Right kidney (tissue), 9 donors: ENCODE data around the gene PARP6.

ENCODE experiments used
- DNase-seq: peaks from one replicate; pipeline ENCODE4 v3.0.0-alpha.2; 2016
- long read RNA-seq, 8 donors: transcript quantifications; one replicate each; lab custom pipeline, GENCODE V29; 2026

Gene PARP6, protein sequence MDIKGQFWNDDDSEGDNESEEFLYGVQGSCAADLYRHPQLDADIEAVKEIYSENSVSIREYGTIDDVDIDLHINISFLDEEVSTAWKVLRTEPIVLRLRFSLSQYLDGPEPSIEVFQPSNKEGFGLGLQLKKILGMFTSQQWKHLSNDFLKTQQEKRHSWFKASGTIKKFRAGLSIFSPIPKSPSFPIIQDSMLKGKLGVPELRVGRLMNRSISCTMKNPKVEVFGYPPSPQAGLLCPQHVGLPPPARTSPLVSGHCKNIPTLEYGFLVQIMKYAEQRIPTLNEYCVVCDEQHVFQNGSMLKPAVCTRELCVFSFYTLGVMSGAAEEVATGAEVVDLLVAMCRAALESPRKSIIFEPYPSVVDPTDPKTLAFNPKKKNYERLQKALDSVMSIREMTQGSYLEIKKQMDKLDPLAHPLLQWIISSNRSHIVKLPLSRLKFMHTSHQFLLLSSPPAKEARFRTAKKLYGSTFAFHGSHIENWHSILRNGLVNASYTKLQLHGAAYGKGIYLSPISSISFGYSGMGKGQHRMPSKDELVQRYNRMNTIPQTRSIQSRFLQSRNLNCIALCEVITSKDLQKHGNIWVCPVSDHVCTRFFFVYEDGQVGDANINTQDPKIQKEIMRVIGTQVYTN
- long read RNA-seq, donor 1, transcript PARP6-211 (4 exons, 3,657 nt), result major isoform, 6 of 6 reads
- long read RNA-seq, donor 1, partial matches to known transcripts, result 0 of 6 reads
- long read RNA-seq, donor 1, other reads (novel, unspliced or antisense), result 0 of 6 reads
- long read RNA-seq, donor 2, partial matches to known transcripts, result 0 of 1 reads
- long read RNA-seq, donor 2, other reads (novel, unspliced or antisense), result 0 of 1 reads
- long read RNA-seq, donor 3, partial matches to known transcripts, result 5 of 8 reads
- long read RNA-seq, donor 3, other reads (novel, unspliced or antisense), result 0 of 8 reads
- long read RNA-seq, donor 4, transcript PARP6-211 (4 exons, 3,657 nt), result major isoform, 10 of 10 reads
- long read RNA-seq, donor 4, partial matches to known transcripts, result 0 of 10 reads
- long read RNA-seq, donor 4, other reads (novel, unspliced or antisense), result 0 of 10 reads
- long read RNA-seq, donor 5, partial matches to known transcripts, result 0 of 3 reads
- long read RNA-seq, donor 5, other reads (novel, unspliced or antisense), result 0 of 3 reads
- long read RNA-seq, donor 6, partial matches to known transcripts, result 0 of 3 reads
- long read RNA-seq, donor 6, other reads (novel, unspliced or antisense), result 0 of 3 reads
- long read RNA-seq, donor 7, result 0 reads
- long read RNA-seq, donor 8, partial matches to known transcripts, result 0 of 3 reads
- long read RNA-seq, donor 8, other reads (novel, unspliced or antisense), result 0 of 3 reads

DNA sequence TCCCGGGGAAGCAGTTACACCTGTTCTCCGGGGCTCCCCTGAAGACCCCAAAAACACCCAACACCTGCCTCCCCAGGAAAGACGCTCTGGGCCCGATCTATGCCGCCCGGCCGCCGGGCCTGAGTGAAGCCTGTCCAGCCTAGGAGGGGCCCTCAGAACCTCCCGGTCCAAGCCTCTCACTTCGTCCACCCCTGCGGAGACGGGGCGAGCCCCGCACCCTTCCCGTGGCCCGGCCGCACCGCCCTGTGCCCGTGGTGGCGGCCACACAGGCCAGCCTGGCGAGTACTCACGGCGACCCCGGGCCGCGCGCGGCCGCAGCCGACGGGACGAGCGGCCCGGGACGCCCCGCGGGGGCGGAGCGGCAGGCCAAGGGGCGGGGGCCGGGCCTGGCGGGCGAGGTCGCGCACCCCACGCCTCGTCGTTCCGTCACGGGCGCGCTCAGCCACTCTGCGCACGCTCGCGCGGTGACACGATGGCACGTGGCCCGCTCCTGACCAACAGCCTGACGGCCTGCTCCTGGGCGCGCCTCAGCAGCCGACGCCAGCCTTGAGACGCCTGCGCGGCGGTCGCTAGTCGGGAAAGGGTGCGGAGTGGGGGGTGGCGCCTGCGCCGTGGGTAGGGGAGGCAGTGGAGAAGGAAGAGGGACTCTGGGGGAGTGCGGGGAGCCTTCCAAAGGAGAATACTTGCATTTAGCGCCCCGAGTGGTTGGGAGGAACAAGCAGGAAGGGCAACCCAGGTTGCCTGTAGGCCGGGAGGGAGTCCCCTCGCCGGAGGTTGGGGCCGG lies at the start of gene PARP6:
Gene PARP6 (minus strand): TSS at position 342 of the 784 bp plus-strand sequence. CDS start 5,077 bp downstream, outside the sequence.
- peak; percentile 82 for DNase-seq

DNA sequence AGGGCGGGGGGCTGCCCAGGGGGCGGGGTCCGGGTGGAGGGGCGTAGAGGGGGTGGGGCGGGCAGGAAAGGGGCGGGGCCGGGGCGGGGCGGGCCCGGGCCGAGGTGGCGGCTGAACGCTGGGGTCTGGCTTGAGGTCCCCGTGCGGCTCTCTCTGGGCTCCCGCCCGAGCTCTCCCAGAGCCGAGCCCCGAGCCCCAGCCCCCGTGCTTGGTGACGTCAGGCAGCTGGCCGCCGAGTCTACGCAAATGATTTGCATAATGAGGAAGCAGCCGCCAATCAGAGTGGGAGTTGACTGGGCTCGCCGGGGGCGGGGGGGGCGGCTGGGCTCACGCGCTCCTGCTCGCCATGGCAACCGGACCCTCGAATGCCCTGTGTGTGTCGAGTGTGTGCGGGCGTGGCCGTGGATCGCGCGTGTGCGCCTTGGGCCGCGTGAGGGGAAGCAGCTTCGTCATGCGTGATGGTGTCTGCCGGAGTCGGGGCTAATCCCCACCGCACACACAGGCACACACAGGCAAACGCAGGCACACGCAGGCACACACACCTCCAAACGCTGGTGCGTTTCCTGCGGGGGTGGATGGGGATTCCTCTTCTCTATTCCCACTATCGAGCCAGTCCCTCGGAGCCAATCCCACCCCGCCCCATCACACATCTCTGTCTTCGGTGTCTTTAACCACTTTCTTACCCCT lies 47.8 kb upstream of the PARP6 start, which contains the start of gene CELF6:
Gene CELF6 (minus strand): TSS at position 173 of the 687 bp plus-strand sequence. CDS start 283 bp downstream, outside the sequence.
- DNase-seq, result peak; percentile 80

DNA sequence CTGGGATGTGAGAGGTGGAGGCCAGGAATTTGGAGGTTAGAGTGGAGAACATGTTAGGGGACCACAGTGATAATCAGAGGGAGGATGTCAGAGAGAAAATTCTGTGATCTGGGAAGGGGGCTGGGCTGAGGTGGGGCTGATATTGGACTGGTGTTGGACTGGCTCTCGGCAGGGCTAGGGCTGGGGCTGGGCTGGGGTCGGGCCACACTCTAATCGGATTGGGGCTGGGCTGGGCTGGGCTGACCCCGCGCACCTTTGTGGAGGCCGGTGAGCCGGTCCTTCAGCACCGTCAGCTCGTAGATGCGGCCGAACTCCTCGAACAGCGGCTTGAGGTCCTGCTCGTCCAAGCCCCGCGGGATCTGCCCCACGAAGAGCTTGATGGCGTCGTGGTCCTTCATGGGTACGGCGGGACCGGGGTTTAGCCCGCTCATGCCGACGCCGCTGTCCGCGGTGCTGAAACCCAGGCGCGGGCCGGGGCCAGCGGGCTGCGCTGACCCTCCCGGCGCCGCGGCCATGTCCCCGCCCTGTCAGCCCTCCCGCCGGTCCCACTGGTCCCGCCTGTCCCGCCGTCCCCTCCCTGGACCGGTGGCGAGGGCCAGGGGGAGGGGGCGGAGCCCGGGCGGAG lies 47.1 kb upstream of the PARP6 start:
- DNase-seq, result peak; percentile 67

DNA sequence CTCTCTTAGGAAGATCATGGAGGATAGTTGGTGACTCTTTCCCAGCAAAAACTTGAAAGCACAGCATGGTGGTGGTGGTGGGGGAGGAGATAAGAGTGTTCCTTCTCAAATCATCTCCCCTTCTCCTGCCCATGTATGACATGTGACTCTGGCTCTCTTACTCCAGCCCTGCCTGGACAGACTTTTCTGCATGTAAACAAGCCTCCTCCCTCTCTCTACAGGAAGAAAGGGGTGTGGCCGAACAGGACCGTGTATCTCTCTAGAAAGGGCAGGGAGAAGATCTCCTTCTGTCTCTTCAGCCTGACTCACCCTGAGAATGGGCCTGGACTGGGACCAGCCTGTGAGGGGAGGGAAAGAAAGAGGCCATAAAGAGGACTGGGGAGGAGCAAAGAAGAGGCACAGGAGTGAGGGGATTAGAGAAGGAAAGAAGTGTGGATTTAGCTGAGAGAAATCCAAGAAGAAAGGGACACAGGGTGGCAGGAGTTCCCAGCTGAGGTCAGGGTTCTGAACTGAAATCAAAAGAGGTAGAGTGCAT lies 46.1 kb upstream of the PARP6 start:
- DNase-seq, result no peak

DNA sequence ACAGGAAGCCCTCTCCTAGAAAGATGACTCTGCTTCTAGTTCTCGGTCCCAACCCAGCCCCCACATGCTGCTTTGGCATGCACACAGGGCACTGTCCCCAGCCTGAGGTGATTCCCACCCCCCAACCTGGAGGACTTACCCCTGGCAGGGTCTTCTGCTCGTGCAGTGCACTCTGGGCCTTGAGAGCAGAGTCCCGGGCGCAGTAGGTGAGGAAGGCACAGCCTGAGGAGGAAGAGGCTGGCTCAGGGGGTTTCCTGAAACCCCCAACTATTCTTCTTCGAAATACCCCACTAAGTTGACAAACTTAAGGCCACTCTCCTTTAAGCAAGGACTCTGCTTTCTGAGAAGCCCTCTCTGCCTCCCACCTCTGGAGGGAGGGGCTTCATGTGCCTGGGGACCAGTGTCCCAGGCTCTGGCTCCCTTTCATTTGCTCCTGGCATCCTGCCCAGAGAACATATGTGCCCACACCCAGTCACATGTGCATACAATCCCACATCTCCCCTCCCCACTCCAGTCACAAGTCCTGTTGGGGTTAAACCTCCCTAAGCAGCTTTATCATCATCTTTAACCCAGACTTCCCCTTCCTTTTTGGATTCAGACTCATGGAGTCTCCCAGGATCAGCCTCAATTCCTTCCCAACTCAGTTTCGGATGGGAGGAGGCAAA lies 43.5 kb upstream of the PARP6 start:
- DNase-seq, result no peak

DNA sequence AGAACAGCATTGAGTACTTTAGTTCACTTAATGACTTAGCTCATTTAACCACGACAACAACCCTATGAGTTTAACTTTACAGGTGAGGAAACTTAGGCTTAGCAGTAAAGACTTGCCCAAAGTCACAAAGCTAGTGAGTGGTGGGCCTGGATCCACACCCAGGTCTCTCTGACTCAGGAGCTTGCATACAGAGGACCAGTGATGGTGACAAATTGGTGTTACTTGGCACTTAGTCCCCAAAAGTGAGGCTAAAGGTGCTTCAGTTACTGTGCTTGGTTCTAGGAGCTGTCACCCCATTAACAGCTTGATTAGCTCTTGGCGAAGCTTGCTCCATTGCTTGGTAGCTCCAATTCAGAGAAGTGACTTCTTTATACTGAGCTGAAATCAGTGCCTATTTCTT lies 41.5 kb upstream of the PARP6 start:
- no peak for DNase-seq

DNA sequence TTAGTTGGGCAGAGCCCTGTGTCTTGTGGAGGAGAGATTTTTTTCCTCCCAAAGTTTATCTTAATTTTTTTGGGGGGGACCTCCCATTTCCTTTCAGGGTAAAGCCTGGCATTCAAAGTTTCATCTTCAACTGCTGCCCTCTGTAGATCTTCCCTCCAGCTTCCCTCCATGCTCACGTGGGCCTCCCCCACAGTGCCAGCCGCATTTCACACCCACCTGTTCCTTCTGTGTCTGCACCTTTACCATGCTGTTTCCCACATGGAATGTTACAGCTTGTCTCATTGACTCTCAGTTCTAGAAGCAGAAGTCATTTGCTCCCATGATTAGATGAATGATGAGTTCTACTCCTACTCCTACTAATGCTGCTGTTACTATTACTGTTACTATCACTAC lies 41.1 kb upstream of the PARP6 start:
- no peak for DNase-seq

DNA sequence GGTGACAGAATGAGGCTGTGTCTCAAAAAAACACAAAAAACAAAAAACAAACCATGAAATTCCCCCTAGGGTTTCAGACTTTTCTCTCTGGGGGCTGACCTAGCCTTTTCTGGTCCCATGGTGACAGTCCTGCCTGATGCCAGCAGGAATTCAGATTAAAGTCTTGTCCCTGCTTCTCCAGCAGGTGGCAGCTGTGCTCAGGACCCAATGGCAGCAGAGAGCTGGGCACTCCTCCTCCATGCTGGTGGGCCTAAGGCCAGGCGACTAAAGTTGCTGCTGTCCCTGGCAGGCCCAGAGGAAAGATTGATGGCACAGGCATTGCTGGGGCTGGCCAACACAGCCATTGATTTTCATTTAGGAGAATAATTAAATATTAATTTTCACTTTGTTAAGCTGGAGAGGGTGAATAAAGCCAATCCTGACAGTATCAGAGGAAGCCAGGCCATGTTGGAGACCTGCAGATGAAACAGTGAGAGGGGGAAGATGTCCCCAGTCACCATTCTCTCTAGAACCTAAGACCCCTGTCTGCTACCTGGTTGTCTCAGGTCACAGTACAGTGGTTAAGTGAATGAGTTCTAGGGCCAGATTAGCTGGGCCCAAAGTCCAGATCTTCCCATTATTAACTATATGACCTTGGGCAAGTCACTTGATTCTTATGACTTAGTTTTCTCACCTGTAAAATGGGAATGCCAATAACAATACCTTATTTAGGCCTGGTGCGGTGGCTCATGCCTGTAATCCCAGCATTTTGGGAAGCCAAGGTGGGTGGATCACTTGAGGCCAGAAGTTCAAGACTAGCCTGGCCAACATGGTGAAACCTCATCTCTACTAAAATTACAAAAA lies 40.5 kb upstream of the PARP6 start:
- DNase-seq, result peak; percentile 32

DNA sequence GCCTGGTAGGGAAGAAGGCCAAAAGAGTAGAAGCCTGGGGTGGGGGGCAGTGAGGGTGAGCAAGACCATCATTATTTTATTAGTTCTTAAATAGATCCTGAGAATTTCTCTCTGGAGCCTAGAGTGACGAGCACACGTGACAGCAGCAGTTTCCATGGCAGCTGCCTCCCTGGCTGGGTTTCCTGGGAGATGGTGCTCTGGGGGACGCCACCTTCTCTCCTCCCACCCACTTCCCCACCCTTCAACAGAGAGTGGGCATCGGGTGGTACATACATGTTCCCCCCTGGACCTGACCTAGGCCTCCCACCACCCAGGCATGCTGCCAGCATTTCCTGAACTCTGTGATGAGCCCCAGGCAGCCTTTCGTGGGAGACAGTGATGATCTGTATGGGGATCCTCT lies 34.7 kb upstream of the PARP6 start:
- no peak for DNase-seq

DNA sequence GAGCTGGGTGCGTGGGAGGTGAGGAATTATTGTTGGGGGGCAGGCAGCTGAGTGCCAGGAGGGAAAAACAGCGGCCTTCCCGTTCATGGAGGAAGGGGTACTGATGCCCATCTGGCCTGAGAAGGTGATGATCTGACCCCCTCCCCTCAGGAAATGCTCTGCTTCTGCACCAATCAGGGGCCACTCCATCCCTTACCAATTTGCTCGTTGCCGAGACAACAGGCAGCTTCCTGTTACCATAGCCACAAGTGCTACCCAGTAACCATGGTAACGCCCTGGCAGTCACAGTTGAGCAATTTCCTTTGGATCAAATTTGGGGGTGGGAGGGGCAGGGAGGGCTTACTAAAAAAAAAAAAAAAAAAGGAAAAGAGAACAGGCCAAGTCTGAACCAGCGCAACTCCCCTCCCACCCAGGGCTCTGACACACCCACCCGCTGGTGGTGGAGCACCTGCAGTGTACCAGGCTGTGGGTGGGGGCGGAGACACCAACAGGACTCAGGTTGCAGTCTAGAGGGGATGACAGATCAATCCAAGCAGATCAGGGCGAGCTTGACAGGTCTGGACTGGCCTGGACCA lies 33.9 kb upstream of the PARP6 start:
- DNase-seq, result no peak

DNA sequence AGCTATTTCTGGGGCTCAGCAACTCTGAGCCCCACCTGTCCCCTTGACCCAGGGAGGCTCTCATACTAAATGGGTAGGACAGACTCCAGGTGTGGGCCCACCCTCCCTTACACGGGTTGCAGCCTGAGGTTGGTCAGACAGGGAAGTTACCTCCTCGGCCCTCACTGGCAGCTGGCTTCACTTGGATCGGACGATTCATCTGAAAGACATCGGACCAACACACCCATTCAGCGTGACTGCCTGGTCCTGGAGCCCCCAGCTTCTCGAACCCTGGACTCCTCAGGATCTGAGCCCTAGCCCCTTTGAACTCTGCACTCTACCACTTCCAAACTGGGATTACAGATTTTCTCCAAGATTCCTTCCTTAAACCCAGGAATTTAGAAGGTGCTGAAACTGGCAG lies 32.2 kb upstream of the PARP6 start:
- no peak for DNase-seq

DNA sequence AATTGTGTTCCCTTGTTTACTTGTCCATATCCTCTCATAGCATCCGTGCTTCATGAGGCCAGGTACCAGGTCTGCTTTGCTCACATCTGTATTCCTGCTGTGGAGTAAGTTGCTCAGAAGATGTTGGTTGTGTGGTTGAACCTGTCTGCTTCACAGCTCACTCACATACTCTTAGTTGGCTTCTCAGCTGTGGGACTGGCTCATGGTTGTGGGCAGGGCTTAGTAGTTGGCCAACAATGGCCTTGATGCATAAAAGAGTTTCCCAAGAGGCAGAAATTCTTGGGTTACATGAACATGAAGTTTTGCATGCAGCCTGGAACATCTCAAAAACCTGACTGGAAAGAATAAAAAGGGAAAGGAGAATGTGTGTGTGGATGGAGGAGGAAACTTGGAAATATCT lies 30.6 kb upstream of the PARP6 start:
- no peak for DNase-seq

DNA sequence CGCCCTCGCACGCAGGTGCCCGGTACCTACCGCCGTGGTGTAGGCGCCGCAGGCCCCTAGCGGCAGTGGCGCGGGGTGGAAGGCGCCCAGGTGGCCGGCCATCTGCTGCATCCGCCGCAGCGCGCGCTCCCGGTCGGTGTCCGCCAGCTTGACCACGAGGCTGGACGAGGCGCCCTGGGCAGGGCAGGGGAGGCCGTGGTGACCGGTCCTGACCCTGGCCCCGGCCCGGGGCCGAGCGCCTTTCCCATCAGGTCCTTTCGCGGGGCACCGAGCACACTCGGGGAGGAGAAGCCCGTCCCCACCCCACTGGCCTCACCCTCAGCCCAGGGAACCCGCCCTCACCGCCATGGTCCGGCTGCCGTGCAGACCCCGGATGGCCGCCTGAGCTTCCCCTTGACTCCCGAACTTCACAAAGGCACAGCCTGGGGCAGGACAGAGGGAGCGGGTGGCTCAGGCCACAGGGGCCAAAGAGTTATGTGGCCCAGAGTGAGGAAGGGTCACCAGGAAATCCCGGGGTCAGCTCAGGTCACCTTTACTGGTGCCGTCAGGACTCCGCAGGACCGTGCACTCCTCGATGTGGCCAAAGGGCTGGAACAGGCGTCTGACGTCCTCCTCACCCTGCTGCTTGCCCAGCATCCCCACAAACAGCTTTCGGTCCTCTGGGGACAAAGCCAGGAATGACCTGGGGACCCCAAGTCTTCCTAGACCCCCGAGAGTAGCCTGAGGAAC lies 17.4 kb upstream of the PARP6 start:
- DNase-seq, result no peak

DNA sequence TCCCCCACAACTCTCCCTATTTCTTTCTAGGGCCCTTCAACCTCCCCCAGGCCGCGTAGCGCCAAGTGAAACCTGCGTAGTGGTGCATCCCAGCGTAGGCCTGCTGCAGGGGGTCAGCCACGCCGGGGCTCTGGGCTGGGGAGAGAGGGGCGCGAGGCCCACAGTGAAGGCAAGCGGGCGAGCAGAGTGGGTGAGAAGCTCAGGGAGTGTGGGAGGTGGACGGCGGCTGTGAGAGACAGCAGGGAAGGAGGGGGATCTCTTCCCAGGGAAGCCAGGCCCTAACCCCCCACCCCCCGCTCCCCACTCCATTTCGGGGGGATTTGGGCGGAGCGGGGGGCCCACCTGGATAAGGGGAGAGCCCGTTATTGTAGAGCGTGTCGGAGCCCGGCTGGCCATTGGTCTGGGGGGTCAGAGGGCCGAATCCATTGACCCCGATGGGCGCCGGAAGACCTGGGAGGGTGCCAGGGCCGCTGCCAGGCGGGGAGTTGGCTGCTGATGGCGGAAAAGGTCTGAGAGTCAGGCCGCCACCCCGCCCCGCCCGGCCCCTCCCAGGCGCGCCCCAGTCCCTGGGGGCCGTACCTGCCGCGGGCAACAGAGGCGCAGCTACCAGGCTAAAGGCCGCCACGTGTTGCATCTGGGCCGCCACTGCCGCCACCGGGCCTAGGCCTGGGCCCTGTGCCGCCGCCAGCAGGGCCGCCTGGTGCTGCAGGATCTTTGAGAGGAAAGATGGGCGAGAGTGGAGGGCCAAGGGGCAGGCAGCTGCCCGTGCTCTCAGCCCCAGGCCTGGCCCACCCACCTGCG lies 16.6 kb upstream of the PARP6 start:
- no peak for DNase-seq

DNA sequence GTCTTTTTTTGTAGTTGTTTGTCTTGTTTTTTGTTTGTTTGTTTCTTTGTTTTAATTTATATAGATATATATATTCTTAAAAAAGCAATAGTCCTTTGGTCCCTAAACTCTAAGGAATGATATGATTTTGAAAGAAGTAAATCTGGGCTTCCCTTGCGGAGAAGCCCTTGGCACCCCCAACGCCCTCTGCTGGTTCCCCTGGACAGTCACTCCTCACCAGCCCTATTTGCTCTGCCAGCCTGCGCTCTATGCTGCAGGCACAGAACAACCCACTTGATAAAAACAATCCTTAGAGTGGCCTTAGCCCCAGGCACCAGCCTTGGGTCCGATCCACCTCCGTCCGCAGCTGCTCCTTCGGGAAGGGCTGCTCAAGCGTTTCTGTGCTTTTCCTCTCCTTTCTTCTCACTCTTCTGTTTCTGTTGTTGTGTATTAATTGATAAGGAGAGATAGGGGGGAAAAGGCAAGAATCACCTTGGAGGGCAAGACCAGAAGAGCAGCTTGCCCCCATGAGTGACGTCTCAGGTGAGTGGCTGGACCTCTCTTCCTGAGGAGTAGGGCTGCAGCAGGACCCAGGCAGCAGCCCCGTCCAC lies 13.7 kb upstream of the PARP6 start:
- no peak for DNase-seq

DNA sequence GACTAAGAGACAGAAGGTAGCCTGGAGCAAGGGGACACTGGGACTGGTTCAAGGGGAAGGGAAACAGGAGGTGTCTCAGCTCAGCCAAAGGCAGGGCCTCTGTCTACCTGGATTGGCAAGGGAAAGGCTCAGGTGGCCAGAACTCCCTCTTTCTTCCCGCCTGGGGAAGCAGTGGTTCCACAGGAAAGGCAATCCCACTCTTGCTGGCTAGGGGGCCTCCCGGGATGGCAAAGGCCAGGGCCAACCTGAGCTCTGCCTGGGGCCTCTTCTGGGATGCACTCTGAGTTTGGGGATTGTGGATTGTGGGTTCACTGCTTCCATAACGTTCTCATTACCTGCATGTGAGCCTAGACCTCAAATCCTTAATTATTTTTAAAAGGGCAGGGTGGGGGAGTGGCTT lies 13.0 kb upstream of the PARP6 start:
- DNase-seq, result no peak
